ENCODE results near the gene AATK.

Gene AATK

GRCh38 chr17:81173052-81173761, 7.2 kb upstream of the AATK start:
- no peak overlapping the region for H3K4me3 ChIP-seq (ENCODE audit: severe bottlenecking)
- H3K27me3 ChIP-seq (ENCODE audit: insufficient read depth, poor library complexity, severe bottlenecking) = no peaks in the 10 kb centered on the region
- H3K36me3 ChIP-seq (ENCODE audit: low read depth) = no peaks in the 10 kb centered on the region
- TF ChIP-seq CTCF (IDR thresholded peaks at IDR 0.05; ENCODE audit: poor library complexity, severe bottlenecking) = no peak
- no peak for ATAC-seq (ENCODE audit: low read depth)
- no peak for DNase-seq (ENCODE audit: low spot score)
- H3K4me1 ChIP-seq (ENCODE audit: insufficient read depth, poor library complexity, severe bottlenecking) = no peaks in the 10 kb centered on the region
- peaks cover 6% of the 10 kb centered on the region for H3K9me3 ChIP-seq (ENCODE audit: severe bottlenecking)
- H3K27ac ChIP-seq (ENCODE audit: poor library complexity, severe bottlenecking) = no peak overlapping the region

GRCh38 chr17:81171941-81172340, 5.9 kb upstream of the AATK start:
- TF ChIP-seq CTCF (IDR thresholded peaks at IDR 0.05; ENCODE audit: poor library complexity, severe bottlenecking) = no peak
- Histone ChIP-seq H3K36me3 (ENCODE audit: low read depth) (no peaks in the 10 kb centered on the region), H3K27ac (ENCODE audit: poor library complexity, severe bottlenecking) (no peak overlapping the region), H3K27me3 (ENCODE audit: insufficient read depth, poor library complexity, severe bottlenecking) (peaks cover 10% of the 10 kb centered on the region), H3K9me3 (ENCODE audit: severe bottlenecking) (peaks cover 6% of the 10 kb centered on the region), H3K4me3 (ENCODE audit: severe bottlenecking) (no peak overlapping the region), H3K4me1 (ENCODE audit: insufficient read depth, poor library complexity, severe bottlenecking) (no peaks in the 10 kb centered on the region)
- ATAC-seq (ENCODE audit: low read depth) = no peak
- no peak for DNase-seq (ENCODE audit: low spot score)

- Histone ChIP-seq H3K27ac (ENCODE audit: poor library complexity, severe bottlenecking) (no peak overlapping the region), H3K4me3 (ENCODE audit: severe bottlenecking) (no peak overlapping the region), H3K4me1 (ENCODE audit: insufficient read depth, poor library complexity, severe bottlenecking) (no peaks in the 10 kb centered on the region), H3K27me3 (ENCODE audit: insufficient read depth, poor library complexity, severe bottlenecking) (peaks cover 16% of the 10 kb centered on the region), H3K9me3 (ENCODE audit: severe bottlenecking) (peaks cover 6% of the 10 kb centered on the region), H3K36me3 (ENCODE audit: low read depth) (no peaks in the 10 kb centered on the region)
- DNase-seq (ENCODE audit: low spot score) (no peak), ATAC-seq (ENCODE audit: low read depth) (no peak)
- TF ChIP-seq CTCF (IDR thresholded peaks at IDR 0.05; ENCODE audit: poor library complexity, severe bottlenecking) = no peak
Observed at GRCh38 chr17:81170727-81171494, 4.9 kb upstream of the AATK start.

GRCh38 chr17:81169870-81170309, 3.9 kb upstream of the AATK start:
- H3K4me3 ChIP-seq (ENCODE audit: severe bottlenecking) = no peak overlapping the region
- TF ChIP-seq CTCF (IDR thresholded peaks at IDR 0.05; ENCODE audit: poor library complexity, severe bottlenecking) = no peak
- DNase-seq (ENCODE audit: low spot score) (no peak), ATAC-seq (ENCODE audit: low read depth) (no peak)
- no peaks in the 10 kb centered on the region for H3K36me3 ChIP-seq (ENCODE audit: low read depth)
- no peaks in the 10 kb centered on the region for H3K9me3 ChIP-seq (ENCODE audit: severe bottlenecking)
- no peak overlapping the region for H3K27ac ChIP-seq (ENCODE audit: poor library complexity, severe bottlenecking)
- H3K27me3 ChIP-seq (ENCODE audit: insufficient read depth, poor library complexity, severe bottlenecking) = peaks cover 25% of the 10 kb centered on the region
- H3K4me1 ChIP-seq (ENCODE audit: insufficient read depth, poor library complexity, severe bottlenecking) = no peaks in the 10 kb centered on the region

GRCh38 chr17:81167638-81168037, 1.6 kb upstream of the AATK start:
- ATAC-seq (ENCODE audit: low read depth) = no peak

More at GRCh38 chr17:81167638-81168037, 1.6 kb upstream of the AATK start:
- no peak for TF ChIP-seq CTCF (IDR thresholded peaks at IDR 0.05; ENCODE audit: poor library complexity, severe bottlenecking)
- no peaks in the 10 kb centered on the region for H3K36me3 ChIP-seq (ENCODE audit: low read depth)
- H3K9me3 ChIP-seq (ENCODE audit: severe bottlenecking) = no peaks in the 10 kb centered on the region
- no peak for DNase-seq (ENCODE audit: low spot score)
- no peak overlapping the region for H3K4me3 ChIP-seq (ENCODE audit: severe bottlenecking)
- H3K27ac ChIP-seq (ENCODE audit: poor library complexity, severe bottlenecking) = no peak overlapping the region
- H3K27me3 ChIP-seq (ENCODE audit: insufficient read depth, poor library complexity, severe bottlenecking) = peaks cover 36% of the 10 kb centered on the region
- no peaks in the 10 kb centered on the region for H3K4me1 ChIP-seq (ENCODE audit: insufficient read depth, poor library complexity, severe bottlenecking)
